HL-60 (cell line): ENCODE results near the gene ATAD2B.

Experiments used
- CTCF ChIP-seq: IDR thresholded peaks from one replicate; pipeline ENCODE4 v1.5.1; 2011; ENCODE audit warnings: low read length, control low read depth, inconsistent platforms; ENCODE audit not compliant: insufficient read depth
- REST ChIP-seq: IDR thresholded peaks from 2 replicates; pipeline ENCODE4 v1.6.1; 2012; ENCODE audit warnings: low read depth; ENCODE audit not compliant: insufficient replicate concordance

GRCh38 chr2:23753291-23754010 is 173.5 kb downstream of the ATAD2B start:
- TF ChIP-seq CTCF (no peak), REST (no peak)
